Uterus (tissue), 2 donors: Measurements from ENCODE around the gene APOC3.

ENCODE experiments used
- CTCF ChIP-seq, 4 experiments: fragments of 200-600 bp in 2 of 4; fragments of 450-650 bp in 2 of 4; sonication (generic) in 2 of 4; IDR thresholded peaks; one replicate each; pipeline ENCODE4 v1.5.1; 2016 to 2019; ENCODE audit warnings: antibody characterized with exemption in 4 of 4, mild to moderate bottlenecking in 2 of 4, moderate library complexity in 1 of 4
- POLR2A ChIP-seq, 2 donors: fragments of 450-650 bp; IDR thresholded peaks; one replicate each; pipeline ENCODE4 v1.6.1; 2016; ENCODE audit warnings: antibody characterized with exemption in 2 of 2, mild to moderate bottlenecking in 1 of 2, moderate library complexity in 1 of 2

- TF ChIP-seq CTCF (IDR thresholded peaks at IDR 0.05) (no peak), POLR2A (IDR thresholded peaks at IDR 0.05) (no peak)
These were observed 34.9 kb upstream of the APOC3 start for GRCh38 chr11:116794851-116795250.
